Sciatic nerve (tissue), 2 donors: ENCODE measurements around the gene BCR. TPM values are rescaled to one million over a fixed set of nuclear protein-coding genes. Genes with fewer than 3 reads are reported as not detected.

ENCODE experiments used
- ATAC-seq: fragments of 200-7000 bp; cut with Tn5 transposase; one replicate; pipeline ENCODE4 v1.9.1; 2020; ENCODE audit warnings: mild to moderate bottlenecking, moderate library complexity
- DNase-seq: peaks from one replicate; pipeline ENCODE4 v3.0.0-alpha.2; 2020; ENCODE audit warnings: low spot score
- intact Hi-C: fragments of 100-400 bp; cut with DNase I; formaldehyde crosslinking; loops from one replicate; pipeline ENCODE4 v1.14.2; 2022
- total RNA-seq: library from RNA; stranded (reverse); fragmentation: NEBNext Ultra II Directional; extraction: Animal tissue kit (Norgen Biotek cat#: 25700); gene quantifications from one replicate; pipeline ENCODE4 v1.2.1, GENCODE V29; 2021
- donor health status: DM: no; HTN: no; CAD: no.
- donor health status: DM: no; HTN: no; CAD: no.

BCR gene
- total RNA-seq, 1 donor from 2014 or later, result 101 TPM

DNA sequence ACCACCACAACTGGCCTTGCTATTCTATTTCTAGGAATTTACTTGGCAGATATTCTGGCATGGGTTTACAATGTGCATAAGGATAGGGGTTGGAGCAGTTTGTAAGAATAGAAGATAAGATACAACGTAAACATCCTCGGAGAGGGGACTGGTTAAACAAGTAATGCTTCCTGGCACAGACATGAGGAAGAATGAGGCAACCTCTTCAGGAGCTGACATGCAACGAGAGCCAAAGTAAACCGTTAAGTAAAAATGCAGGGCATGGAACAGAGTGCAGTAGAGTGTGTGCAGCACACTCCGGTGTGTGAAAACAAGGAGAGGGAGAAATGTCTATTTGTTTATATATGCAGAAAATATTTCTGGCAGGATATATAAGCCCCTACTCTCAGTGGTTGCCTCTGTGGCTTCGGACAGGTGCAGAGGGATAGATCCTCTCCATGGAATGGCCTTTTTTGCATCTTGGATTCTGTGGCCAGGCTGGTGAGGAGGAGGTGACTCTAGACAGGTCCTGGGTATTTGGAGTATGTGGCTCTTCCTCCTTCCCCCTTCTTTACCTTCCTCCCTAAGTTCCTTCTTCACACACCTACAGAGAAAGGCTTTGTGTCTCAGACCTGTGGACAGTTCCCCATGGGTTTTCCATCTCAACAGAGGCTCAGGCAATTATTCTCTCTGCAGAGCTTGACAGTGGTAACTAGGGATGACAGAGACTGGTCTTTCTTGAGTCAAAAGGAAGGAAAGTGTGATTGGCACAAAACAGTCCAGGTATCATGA, 32.5 kb upstream of the BCR start:
- ATAC-seq, result no peak

DNA sequence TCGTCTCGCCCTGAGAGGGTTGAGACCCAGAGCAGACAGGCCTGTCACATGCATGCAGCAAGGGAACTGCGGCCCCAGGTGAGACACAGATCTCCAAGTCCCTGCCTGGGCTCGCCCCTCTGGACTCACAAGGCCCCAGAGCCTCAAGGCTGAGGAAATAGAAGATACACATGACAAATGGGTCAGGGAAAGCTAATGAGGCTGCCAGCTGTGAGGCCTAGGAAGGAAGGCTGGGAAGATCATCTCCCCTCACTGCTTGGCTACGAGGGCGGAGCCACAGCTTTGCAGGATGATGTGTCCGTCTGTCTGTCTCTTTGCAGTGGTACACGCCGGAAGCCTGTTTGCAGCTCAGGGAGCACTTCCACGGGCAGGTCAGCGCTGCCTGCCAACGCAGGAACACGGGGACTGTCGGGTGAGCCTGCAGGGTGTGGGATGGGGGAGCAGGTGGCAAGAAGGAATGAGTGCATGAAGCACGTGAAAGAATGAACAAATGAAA, 30.5 kb upstream of the BCR start:
- no peak for ATAC-seq
- intact Hi-C loops, result no loop called here

More for the DNA sequence above, 32.5 kb upstream of the BCR start:
- no peak for DNase-seq
- intact Hi-C loops, result no loop called here

DNA sequence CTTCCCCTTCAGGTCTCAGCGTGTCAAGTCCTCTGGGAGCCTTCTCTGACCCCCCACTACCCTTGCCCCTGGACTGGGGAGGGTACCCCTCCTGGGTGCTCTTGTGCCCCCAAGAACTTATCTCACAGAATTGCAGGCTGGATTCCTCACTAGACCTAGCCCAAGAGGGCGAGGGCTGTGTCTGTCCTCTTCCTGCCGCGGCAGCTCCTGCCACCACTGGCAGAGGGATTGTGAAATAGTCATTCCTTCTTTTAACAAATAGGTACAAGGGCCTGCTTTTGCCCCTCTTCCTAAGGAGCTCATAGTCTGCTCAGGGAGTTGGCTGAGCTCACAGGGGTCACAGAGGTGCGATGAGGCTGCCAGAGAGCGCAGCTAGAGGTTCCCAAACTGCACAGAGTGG, 29.5 kb upstream of the BCR start:
- ATAC-seq (no peak), DNase-seq (no peak)
- intact Hi-C loops, result no loop called here

More for the DNA sequence above, 30.5 kb upstream of the BCR start:
- DNase-seq, result no peak

DNA sequence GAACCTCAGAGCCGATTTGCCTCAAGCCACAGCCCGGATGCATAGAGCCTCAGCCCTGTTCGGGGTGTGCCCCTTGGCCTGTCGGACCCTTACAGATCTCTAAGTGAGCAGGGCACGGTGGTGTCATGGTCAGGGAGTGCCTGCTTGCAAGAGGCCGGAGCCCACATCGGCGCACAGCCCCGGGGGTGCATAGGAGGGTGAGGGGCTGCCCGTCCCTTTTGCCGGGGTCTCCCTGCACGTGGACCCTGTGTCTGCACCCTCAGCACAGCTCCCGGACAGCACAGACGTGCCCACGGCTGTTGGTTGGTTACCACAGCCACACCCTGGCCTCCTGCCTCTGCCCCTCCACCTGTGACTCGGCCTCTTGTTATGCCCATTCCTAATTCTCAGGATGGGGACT, 28.5 kb upstream of the BCR start:
- DNase-seq (no peak), ATAC-seq (no peak)
- intact Hi-C loops, result no loop called here

DNA sequence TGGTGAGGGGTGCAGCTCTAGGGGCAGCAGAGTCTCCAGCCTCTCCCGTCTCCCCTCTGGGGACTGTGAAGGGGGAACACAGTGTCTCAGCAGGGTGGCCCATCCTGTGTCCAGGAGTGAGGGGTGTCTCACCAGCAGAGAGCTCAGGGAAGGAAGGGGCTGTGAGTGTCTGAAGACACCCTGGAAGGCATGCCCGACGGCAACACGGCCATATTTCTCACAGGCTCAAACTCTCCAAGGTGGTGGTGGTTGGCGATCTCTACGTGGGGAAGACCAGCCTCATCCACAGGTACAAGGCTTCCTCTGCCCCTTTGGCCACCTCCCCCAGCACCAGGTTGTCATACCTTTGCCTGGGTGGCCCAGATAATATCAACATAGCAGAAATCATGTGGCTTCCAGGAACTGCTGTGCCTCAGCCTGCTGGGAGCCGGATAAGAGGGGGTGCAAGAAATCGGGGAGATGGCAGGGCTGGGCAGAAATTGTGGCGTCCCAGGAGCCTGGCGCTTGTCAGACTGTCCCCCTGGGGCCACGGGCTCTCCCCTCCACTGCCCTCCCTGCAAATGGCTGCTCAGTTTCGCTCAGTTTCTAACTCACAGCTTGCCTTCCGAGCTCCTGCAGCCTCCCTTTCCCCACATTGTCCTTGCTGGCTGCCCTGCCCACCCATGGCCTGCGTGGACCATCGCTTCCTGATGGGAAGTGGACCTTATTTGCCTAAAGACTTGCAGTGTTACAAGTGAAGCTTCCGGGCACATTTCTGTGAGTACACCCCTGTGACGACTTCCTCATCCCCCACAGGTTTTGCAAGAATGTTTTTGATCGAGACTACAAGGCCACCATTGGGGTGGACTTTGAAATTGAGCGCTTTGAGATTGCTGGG, 27.8 kb upstream of the BCR start:
- no peak for DNase-seq
- no peak for ATAC-seq
- intact Hi-C loops, result no loop called here

DNA sequence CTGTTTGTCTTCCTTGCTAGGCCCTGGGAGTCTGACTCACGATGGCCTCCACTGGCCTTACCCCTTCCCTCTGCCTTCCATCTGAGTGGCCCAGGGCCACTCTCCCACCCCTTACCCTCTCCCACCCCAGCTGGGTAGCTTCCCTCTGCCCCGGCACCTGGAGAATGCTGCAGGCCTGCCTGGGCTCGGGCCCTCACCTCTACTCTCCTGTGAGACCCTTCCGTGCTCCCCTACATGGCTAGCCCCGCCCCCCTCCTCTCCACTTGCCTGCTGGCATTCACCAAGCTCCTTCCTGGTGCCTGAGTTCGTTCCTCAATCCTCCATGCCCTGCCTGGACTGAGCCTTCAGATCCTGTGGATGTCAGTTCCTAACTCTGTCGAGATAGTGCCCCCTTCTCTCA, 26.3 kb upstream of the BCR start:
- intact Hi-C loops, result no loop called here
- DNase-seq (no peak), ATAC-seq (no peak)

DNA sequence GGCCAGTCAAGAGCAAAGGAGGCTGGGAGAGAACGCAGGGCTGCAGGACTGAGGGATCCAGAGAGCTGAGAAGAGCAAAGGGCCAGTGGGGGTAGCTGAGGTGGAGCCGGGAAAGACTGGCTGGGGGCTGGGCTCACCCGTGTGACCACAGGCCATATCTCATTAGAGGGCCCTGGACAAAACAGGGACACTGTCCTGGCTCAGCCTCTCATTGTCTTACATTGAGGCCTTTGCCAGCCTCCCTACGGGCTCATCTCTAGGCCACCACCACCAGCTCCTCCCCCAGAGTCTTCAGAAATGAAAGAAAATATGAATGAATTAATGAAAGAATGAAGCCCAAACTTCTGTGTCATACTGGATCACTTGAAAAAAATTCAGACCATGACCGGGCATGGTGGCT, 25.8 kb upstream of the BCR start:
- ATAC-seq, result no peak
- DNase-seq, result no peak
- intact Hi-C loops, result no loop called here

DNA sequence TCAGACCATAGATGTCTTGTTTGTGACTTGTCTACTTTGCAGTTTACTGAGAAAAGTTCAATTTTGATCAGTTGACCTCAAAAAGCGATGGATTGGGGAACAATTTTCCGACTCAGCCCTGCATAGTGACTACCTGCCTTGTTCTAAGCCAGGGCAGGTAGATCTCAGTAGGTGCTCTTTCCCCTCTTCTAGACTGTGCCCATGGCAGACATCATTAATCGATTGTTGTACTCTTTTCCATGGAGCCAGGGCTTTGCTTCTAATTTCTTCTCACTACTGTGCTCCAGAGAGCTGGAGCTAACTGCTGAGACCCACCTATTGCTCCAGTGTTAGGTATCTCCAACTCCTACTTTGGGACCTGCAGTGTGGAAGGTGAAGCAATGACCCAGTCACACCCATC, 25.2 kb upstream of the BCR start:
- ATAC-seq, result no peak
- DNase-seq, result no peak
- intact Hi-C loops, result no loop called here

DNA sequence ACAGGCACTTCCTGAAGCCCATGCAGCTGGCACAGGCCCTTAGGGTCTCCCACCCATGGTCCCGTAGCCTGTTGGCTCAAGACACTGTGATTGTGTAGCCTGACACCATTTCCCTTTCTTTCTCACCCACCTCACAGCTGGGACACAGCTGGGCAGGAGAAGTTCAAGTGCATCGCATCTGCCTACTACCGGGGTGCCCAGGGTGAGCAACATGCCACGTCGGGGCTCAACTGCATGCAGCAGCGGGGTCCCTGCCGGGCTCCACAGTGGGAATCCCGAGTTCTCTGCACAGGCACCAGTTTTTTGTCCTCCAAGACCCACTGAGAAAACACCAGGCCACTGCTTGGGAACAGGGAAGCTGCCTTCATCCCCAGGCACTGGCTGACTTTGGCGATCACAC, 24.5 kb upstream of the BCR start:
- DNase-seq, result no peak
- intact Hi-C loops, result no loop called here
- ATAC-seq, result no peak

DNA sequence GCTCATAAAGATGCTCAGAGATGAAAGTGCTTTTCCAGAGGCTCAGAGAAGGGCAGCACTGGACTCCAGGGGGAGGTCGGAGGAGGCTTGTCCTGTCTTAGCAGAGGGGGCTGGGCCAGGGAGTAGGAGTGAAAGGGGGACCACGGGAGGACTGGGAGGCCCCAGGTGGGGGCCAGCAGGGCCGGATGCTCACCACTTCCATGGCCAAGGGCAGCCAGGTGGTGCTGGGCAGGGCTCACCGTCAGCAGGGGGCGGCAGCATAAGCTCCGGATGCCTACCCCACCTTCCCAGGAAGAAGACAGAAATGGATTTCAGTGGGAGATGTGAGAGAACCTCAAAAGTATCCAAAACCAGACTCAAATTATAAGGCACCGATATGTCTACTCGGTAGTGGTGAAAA, 24.0 kb upstream of the BCR start:
- ATAC-seq (no peak), DNase-seq (no peak)
- intact Hi-C loops, result no loop called here

DNA sequence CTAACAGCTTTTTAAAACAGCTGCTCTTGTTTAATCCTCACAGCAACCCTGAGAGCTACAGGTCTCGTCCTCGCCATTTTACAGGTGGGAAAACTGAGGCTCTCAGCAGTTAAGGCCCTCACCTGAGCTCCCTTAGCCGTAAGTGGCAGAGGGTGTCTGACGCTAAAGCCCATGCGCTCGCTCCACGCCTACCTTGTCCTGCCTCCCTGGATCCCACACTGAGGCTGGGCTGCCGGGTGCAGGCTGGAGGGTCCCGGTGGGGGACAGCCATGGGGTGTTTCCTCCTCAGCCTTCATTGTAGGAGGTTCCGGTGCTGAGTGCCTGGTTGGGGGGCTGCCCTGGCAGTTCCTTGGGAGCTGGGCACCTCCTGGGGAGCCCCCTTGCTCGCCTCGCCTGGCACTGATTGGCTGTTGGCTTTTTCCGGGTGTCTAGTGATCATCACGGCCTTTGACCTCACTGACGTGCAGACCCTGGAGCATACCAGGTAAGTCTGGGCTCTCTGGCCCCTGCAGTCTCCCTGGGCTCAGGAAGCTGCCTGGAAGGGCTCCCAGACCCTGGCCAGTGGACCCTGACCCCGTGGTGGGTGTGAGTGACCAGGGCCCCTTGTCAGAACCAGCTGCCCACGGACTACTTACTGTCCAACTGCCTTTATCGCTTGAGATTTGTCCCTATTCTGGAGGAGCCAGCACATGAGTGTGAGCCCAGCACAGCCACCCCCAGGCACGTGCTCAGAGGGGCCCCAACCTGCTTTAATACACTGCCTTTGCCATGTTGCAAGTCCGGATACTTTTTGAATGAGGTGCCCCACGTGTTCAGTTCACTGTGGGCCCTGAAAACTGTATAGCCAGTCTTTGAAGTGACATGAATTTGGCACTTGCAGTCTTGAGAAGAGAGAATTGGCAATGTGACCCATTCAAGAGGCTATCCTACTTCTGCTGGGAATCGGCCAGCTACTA, 22.5 kb upstream of the BCR start:
- no peak for DNase-seq
- intact Hi-C loops, result no loop called here
- ATAC-seq, result no peak

DNA sequence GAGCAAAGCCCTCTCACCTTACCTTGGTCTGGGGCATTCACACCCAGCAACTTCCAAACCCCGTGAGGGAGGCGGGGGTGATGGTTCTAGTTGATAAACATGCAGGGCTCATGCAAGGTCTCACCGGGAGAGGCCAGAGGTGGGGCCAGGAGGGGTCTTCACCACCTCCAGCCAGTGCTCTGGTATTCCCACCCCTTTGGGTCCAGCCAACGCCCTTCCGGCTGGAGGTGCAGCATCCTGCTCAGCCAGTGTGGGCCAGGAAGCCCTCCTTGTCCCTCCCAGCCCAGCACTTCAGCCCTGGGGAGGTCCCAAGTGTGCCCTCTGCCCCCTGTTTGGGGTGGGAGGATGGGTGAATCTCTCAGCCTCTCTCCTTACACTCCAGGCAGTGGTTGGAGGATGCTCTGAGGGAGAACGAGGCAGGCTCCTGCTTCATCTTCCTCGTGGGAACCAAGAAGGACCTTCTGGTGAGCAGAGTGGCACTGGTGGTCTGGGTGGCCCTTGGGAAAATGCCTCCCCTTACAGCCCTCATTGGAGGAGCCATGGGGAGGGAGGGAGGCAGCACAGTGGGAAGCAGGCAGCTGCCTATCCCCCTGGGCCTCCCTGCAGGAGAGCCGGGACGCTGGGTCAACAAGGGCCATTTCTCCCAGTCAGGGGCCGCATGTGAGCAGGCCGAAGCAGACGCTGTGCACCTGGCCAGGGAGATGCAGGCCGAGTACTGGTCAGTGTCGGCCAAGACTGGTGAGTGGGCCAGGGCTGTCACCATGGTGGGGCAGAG, 21.6 kb upstream of the BCR start:
- DNase-seq (no peak), ATAC-seq (no peak)
- intact Hi-C loops, result no loop called here

DNA sequence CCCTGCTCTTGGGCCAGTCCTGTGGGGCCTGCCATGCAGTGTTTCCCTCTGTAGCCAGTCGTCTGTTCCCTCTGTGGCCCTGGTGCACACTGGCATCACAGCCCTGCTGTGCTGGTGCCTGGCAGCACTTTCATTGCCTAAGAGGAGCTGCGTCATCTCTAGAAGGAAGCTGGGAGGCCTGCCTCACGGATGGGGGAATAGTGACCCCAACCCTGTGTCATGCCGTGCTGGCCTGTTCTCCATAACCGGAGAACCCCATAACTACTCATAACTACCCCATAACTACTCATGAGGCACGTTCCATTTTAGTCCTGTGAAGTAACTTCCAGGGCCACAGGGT, 21.0 kb upstream of the BCR start:
- DNase-seq, result no peak
- no peak for ATAC-seq
- intact Hi-C loops, result no loop called here

DNA sequence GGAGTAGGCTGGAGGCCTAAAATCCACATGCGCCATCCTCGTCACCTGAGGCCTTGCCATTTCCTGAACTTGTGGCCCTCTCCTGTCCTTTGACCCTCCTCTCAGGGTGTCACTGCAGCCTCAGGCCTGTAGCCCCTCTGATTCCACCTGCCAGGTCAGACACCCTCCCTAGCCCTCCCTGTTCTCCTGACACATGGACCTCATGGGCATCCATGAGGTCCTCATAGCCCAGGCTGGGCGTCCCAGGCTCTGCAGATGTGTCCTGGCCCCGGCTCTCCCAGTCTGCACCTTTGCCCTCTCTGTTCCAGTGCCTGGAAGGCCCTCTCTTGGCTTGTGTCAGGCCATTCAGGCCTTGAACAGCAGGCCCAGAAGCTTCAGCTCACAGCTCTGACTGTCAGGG, 19.3 kb upstream of the BCR start:
- ATAC-seq (no peak), DNase-seq (no peak)
- intact Hi-C loops, result no loop called here

DNA sequence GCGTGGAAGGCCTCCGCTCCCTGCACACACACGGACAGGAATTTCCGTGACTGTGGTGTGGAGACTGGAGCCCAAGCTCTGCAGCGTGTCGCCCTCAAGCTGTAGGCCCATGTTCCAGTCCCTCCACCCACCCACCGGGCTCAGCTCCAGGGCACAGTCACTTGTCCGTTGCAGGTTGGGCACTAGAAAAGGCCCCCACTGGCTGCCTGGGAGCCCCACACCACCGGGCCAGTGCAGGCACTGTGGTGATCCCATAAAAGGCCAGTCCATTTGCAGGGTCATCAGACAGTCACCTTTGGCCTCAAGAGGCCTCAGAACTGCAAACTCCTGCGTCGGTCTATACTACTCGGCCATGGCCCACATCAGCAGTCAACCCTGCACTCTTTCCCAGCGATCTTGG, 18.7 kb upstream of the BCR start:
- intact Hi-C loops, result no loop called here
- no peak for DNase-seq
- no peak for ATAC-seq

DNA sequence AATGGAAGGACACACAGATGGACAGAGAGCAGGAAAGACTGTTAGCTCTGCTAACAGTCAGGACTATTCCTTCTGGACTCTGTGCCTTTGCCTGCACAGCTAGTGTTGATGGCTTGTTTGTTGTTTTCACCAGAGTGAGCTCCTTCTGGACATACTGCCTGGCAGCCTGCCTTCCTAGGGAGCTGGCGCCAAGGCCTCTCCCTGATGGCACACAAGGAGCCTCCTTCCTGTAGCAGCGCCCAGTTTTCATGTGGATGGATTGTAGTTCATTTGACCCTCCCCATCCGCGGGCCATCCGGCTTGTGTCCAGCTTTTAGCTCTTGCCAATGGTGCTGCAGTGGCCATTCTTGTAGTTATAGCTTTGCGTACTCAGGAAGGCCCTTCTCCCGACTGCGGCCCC, 16.6 kb upstream of the BCR start:
- DNase-seq (no peak), ATAC-seq (peak; percentile 79)
- intact Hi-C loops, result no loop called here

DNA sequence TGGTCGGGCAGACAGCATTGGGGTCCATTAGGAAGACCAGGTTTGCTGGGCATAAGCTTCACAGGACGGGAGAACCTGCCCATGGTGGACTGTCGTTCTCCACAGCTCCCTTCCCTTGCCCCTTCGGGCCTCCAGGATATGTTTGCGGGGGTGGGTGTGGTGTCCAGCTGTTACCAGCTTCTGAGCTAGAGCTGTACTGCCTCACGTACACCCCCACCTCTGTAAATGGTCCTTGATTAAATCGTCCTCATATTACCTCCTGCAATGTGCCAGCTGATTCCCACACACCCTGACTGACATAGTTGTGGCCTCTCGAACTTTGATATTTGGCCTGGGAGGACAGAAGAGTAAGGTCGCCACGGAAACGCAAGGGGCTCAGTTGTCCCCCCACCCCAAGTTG, 16.2 kb upstream of the BCR start:
- intact Hi-C loops, result no loop called here
- DNase-seq (no peak), ATAC-seq (peak; percentile 38)

DNA sequence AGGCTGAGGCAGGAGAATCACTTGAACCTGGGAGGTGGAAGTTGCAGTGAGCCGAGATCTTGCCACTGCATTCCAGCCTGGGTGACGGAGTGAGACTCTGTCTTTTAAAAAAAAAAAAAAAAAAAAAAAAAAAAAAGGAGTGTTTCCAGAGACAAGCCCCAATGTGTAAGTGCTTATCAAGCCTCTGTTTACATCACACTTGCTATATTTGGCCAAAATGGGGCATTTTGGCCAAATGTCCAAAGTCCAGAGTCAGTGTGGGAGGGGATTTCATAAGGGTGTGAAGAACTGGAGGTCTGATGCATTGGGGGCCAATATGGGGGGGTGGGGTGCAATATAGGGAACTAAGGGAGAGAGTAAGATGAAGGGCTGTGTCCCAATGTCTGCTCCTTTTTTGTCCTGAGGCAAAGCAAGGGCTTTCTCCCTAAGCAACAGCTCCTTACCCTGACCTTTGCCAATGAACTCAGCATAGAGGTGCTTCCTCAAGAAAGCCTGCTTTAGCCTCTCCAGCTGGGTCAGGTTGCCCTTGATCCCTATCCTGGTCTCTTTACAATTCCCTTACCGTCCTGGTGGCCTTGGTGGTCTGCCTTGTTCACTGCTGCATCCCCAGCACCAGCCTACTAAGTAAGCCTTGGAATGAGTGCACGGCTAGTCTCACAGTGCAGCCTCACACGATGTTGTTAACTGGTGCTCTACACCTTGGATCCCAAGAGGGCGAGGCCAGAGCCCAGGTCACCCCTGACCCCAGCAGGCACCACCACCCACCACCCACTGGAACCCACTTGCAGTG, 14.1 kb upstream of the BCR start:
- DNase-seq (no peak), ATAC-seq (no peak)
- intact Hi-C loops, result no loop called here
